SK-N-SH (cell line): ENCODE results near the gene FMOD. TPM values are rescaled to one million over a fixed set of nuclear protein-coding genes. Genes with fewer than 3 reads are reported as not detected.

Source experiments
- CTCF ChIA-PET: fragments of 300-600, 350-600 bp; formaldehyde crosslinking; extraction: SDS; loops from one replicate; lab custom pipeline; 2021; lab: Yijun Ruan, JAX
- POLR2A ChIA-PET: fragments of 350-600 bp; sonication (Branson Sonifier 250); formaldehyde crosslinking; extraction: SDS; loops from one replicate; lab custom pipeline; 2020; ENCODE audit warnings: antibody characterized with exemption, inconsistent platforms; lab: Yijun Ruan, JAX
- DNase-seq: peaks from one replicate; pipeline ENCODE4 v3.0.0; 2012
- H2AFZ ChIP-seq: fragments of 200-600 bp; sonication (generic); 2 replicates; pipeline ENCODE4 v1.8.1; 2016; ENCODE audit warnings: antibody characterized with exemption, mild to moderate bottlenecking, low read depth
- H3F3A ChIP-seq: fragments of 200-600 bp; sonication (generic); replicated peaks from 2 replicates; pipeline ENCODE3; 2016; ENCODE audit warnings: antibody characterized with exemption, mild to moderate bottlenecking; ENCODE audit not compliant: insufficient read depth
- H3K27ac ChIP-seq, 2 experiments: fragments of 200-500 bp in 1 of 2; fragments of 200-600 bp in 1 of 2; sonication (Bioruptor generic) in 1 of 2; sonication (generic), shearing (Covaris generic) in 1 of 2; 2 replicates each; pipeline versions ENCODE4 v1.5.1 to v1.6.1; 2014 to 2016; ENCODE audit warnings: low read depth in 2 of 2, inconsistent platforms in 1 of 2, low read length in 1 of 2, mild to moderate bottlenecking in 1 of 2, mixed read lengths in 1 of 2
- H3K27me3 ChIP-seq: fragments of 200-600 bp; sonication (generic), shearing (Covaris generic); 2 replicates; pipeline ENCODE4 v1.6.1; 2016; ENCODE audit warnings: mixed run types; ENCODE audit not compliant: insufficient read depth
- H3K36me3 ChIP-seq, 2 experiments: fragments of 200-500 bp in 1 of 2; fragments of 200-600 bp in 1 of 2; sonication (Bioruptor generic) in 1 of 2; sonication (generic) in 1 of 2; replicated peaks in 1 of 2; 2 replicates each; pipeline versions ENCODE3 to v1.5.1; 2014 to 2016; ENCODE audit warnings: low read length in 1 of 2, mild to moderate bottlenecking in 1 of 2; ENCODE audit not compliant: insufficient read depth in 2 of 2, control insufficient read depth in 1 of 2
- H3K4me1 ChIP-seq, 2 experiments: fragments of 200-500 bp in 1 of 2; fragments of 200-600 bp in 1 of 2; sonication (Bioruptor generic) in 1 of 2; sonication (generic), shearing (Covaris generic) in 1 of 2; 2 replicates each; pipeline versions ENCODE4 v1.5.1 to v1.6.1; 2014 to 2016; ENCODE audit warnings: low read depth in 1 of 2, low read length in 1 of 2, mixed run types in 1 of 2; ENCODE audit not compliant: insufficient read depth in 2 of 2, control insufficient read depth in 1 of 2
- H3K4me2 ChIP-seq: fragments of 200-600 bp; sonication (generic), shearing (Covaris generic); 2 replicates; pipeline ENCODE4 v1.6.1; 2017; ENCODE audit warnings: mixed run types
- H3K4me3 ChIP-seq, 2 experiments: fragments of 200-500 bp in 1 of 2; fragments of 200-600 bp in 1 of 2; sonication (Bioruptor generic) in 1 of 2; sonication (generic), shearing (Covaris generic) in 1 of 2; 2 replicates each; pipeline versions ENCODE4 v1.5.1 to v1.8.1; 2014 to 2016; ENCODE audit warnings: low read depth in 2 of 2, inconsistent platforms in 1 of 2, low read length in 1 of 2, mild to moderate bottlenecking in 1 of 2, mixed read lengths in 1 of 2, moderate library complexity in 1 of 2
- H3K79me2 ChIP-seq: fragments of 200-600 bp; sonication (generic); 2 replicates; pipeline ENCODE4 v1.8.1; 2017; ENCODE audit warnings: mild to moderate bottlenecking; ENCODE audit not compliant: insufficient read depth
- H3K9ac ChIP-seq: fragments of 200-600 bp; sonication (generic); 2 replicates; pipeline ENCODE4 v1.6.1; 2017; ENCODE audit warnings: mixed run types
- H3K9me2 ChIP-seq: fragments of 200-600 bp; sonication (generic); 2 replicates; pipeline ENCODE4 v1.6.1; 2017; ENCODE audit warnings: mixed run types
- H3K9me3 ChIP-seq: fragments of 200-600 bp; sonication (generic); 2 replicates; pipeline ENCODE4 v1.6.1; 2017; ENCODE audit warnings: mixed run types, mild to moderate bottlenecking, moderate library complexity
- H4K20me1 ChIP-seq: fragments of 200-600 bp; sonication (generic); 2 replicates; pipeline ENCODE4 v1.6.1; 2017; ENCODE audit warnings: mild to moderate bottlenecking, mixed run types; ENCODE audit not compliant: insufficient read depth
- ELF1 ChIP-seq: IDR thresholded peaks from 2 replicates; pipeline ENCODE4 v1.4.0; 2012
- FOSL2 ChIP-seq: IDR thresholded peaks from 2 replicates; pipeline ENCODE4 v1.4.0; 2012; ENCODE audit warnings: low read depth, mild to moderate bottlenecking, moderate library complexity, borderline replicate concordance
- FOXJ3 ChIP-seq: sonication (generic); formaldehyde crosslinking; IDR thresholded peaks from 2 replicates; pipeline ENCODE4 v1.5.1; 2020; ENCODE audit warnings: mild to moderate bottlenecking, missing genetic modification reagents
- GABPA ChIP-seq: IDR thresholded peaks from 2 replicates; pipeline ENCODE4 v1.4.0; 2012; ENCODE audit warnings: low read depth, mild to moderate bottlenecking
- IRF3 ChIP-seq: fragments of 150-350 bp; IDR thresholded peaks from 2 replicates; pipeline ENCODE4 v1.6.1; 2016; ENCODE audit warnings: mild to moderate bottlenecking, low read depth, low read length
- JUND ChIP-seq: IDR thresholded peaks from 2 replicates; pipeline ENCODE4 v1.4.0; 2012
- NFIC ChIP-seq: IDR thresholded peaks from 2 replicates; pipeline ENCODE4 v1.4.0; 2012; ENCODE audit warnings: borderline replicate concordance
- NRF1 ChIP-seq: IDR thresholded peaks from 2 replicates; pipeline ENCODE4 v1.6.1; 2012; ENCODE audit warnings: low read depth, mild to moderate bottlenecking, low read length
- POLR2AphosphoS5 ChIP-seq: IDR thresholded peaks from 2 replicates; pipeline ENCODE4 v1.6.1; 2012; ENCODE audit warnings: low read depth, low read length
- RCOR1 ChIP-seq: fragments of 150-350 bp; IDR thresholded peaks from 2 replicates; pipeline ENCODE4 v1.6.1; 2017; ENCODE audit warnings: antibody characterized with exemption, low read length
- RXRA ChIP-seq: IDR thresholded peaks from 2 replicates; pipeline ENCODE4 v1.4.0; 2012; ENCODE audit warnings: low read depth, mild to moderate bottlenecking, borderline replicate concordance
- SIN3A ChIP-seq: IDR thresholded peaks from 2 replicates; pipeline ENCODE4 v1.6.1; 2012; ENCODE audit warnings: low read depth, mild to moderate bottlenecking, low read length, moderate library complexity, borderline replicate concordance
- TAF1 ChIP-seq: IDR thresholded peaks from 2 replicates; pipeline ENCODE4 v1.6.1; 2012; ENCODE audit warnings: low read depth, mild to moderate bottlenecking, low read length, moderate library complexity, borderline replicate concordance
- TEAD4 ChIP-seq: IDR thresholded peaks from 2 replicates; pipeline ENCODE4 v1.4.0; 2012; ENCODE audit warnings: mild to moderate bottlenecking, borderline replicate concordance; ENCODE audit not compliant: insufficient read depth
- ZBTB33 ChIP-seq: IDR thresholded peaks from 2 replicates; pipeline ENCODE4 v1.4.0; 2012; ENCODE audit warnings: low read depth, borderline replicate concordance
- WGBS: methylation state at CpG from one replicate; pipeline ENCODE4 v1.1.6; 2017; ENCODE audit warnings: low lambda C conversion rate; 5-methylcytosine and 5-hydroxymethylcytosine counted together
- polyA plus RNA-seq, 3 experiments: library from polyadenylated mRNA; depleted of rRNA; stranded (reverse); fragments of >200 nt; gene quantifications; 2 replicates each; pipeline ENCODE4 v1.2.3, GENCODE V29; 2012
- TF ChIP-seq, protein P1 (sequence below): fragments of 200-600 bp; sonication (generic); IDR thresholded peaks from 2 replicates; pipeline ENCODE4 v1.6.1; 2017; ENCODE audit warnings: antibody characterized with exemption, mild to moderate bottlenecking, moderate library complexity
- TF ChIP-seq, protein P2 (sequence below): IDR thresholded peaks from 2 replicates; pipeline ENCODE4 v1.4.0; 2012; ENCODE audit warnings: low read depth
- TF ChIP-seq, protein P3 (sequence below): IDR thresholded peaks from 2 replicates; pipeline ENCODE4 v1.4.0; 2012; ENCODE audit warnings: low read depth, borderline replicate concordance

FMOD gene
- polyA plus RNA-seq, 1 of the 3 experiments (the other 2 are of a cell fraction), result not detected

- TF ChIP-seq RCOR1, result no peak
- TF ChIP-seq, protein P1, sequence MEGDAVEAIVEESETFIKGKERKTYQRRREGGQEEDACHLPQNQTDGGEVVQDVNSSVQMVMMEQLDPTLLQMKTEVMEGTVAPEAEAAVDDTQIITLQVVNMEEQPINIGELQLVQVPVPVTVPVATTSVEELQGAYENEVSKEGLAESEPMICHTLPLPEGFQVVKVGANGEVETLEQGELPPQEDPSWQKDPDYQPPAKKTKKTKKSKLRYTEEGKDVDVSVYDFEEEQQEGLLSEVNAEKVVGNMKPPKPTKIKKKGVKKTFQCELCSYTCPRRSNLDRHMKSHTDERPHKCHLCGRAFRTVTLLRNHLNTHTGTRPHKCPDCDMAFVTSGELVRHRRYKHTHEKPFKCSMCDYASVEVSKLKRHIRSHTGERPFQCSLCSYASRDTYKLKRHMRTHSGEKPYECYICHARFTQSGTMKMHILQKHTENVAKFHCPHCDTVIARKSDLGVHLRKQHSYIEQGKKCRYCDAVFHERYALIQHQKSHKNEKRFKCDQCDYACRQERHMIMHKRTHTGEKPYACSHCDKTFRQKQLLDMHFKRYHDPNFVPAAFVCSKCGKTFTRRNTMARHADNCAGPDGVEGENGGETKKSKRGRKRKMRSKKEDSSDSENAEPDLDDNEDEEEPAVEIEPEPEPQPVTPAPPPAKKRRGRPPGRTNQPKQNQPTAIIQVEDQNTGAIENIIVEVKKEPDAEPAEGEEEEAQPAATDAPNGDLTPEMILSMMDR, result no peak
- TF ChIP-seq NFIC, result no peak
Measured at GRCh38 chr1:203379825-203380224, 28.9 kb upstream of the FMOD start (continued).

GRCh38 chr1:203378556-203379245 is 27.8 kb upstream of the FMOD start:
- Histone ChIP-seq H3F3A (no peaks in the 10 kb centered on the region), H3K4me3 (no peak overlapping the region), H3K27me3 (peaks cover 28% of the 10 kb centered on the region), H2AFZ (no peak overlapping the region), H3K9me3 (no peaks in the 10 kb centered on the region), H3K27ac (no peak overlapping the region), H3K9ac (no peak overlapping the region), H3K9me2 (no peaks in the 10 kb centered on the region), H3K36me3 (no peaks in the 10 kb centered on the region), H4K20me1 (no peaks in the 10 kb centered on the region), H3K4me1 (peaks cover 0 to 6% of the 10 kb centered on the region in 2 experiments; a peak in 1 of 4 replicates), H3K79me2 (no peaks in the 10 kb centered on the region), H3K4me2 (no peak overlapping the region)
- 51% methylated on average over 8 of the region's 8 CpGs for WGBS
- ChIA-PET CTCF (interaction anchor here (1.1 to 2.1 kb wide), 3 partner anchors 9 to 110 kb away, joined by 3 to 10 read pairs (median 5); no protein-coding TSS in a partner anchor), POLR2A (no interaction called here)
- no peak for TF ChIP-seq FOXJ3 (CRISPR knock-in tag)
- TF ChIP-seq RCOR1, result no peak
- no peak for TF ChIP-seq TEAD4
- no peak for TF ChIP-seq NRF1
- TF ChIP-seq, protein P2, sequence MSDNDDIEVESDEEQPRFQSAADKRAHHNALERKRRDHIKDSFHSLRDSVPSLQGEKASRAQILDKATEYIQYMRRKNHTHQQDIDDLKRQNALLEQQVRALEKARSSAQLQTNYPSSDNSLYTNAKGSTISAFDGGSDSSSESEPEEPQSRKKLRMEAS, result no peak
- no peak for TF ChIP-seq RXRA
- TF ChIP-seq, protein P3, sequence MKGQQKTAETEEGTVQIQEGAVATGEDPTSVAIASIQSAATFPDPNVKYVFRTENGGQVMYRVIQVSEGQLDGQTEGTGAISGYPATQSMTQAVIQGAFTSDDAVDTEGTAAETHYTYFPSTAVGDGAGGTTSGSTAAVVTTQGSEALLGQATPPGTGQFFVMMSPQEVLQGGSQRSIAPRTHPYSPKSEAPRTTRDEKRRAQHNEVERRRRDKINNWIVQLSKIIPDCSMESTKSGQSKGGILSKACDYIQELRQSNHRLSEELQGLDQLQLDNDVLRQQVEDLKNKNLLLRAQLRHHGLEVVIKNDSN, result no peak
- no peak for DNase-seq

DNA sequence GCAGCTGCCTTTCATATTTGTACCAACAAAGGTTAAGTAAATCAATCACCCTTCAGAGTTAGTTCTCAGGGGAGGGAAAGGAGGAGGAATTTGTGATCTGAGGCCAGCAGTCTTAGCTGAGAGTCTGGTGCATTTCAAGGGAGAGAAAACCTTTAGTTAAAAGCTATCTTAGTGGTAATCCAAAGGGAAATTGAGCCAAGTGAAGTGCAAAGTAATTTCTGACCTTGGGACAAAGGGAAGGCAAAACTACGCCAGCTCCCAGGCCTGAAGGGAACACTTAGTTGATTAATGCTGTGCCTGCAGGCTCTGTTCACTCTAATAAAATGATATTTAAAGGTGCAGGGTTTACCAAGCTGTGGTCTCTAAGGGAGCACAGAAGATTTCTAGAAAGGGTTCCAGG is 23.1 kb upstream of the FMOD start:
- CTCF ChIA-PET, result interaction anchor here (0.9 to 1.8 kb wide), 3 partner anchors 31 to 327 kb away, joined by 3 to 4 read pairs (median 3); no protein-coding TSS in a partner anchor
- Histone ChIP-seq H3K9me2 (no peaks in the 10 kb centered on the region), H3F3A (no peaks in the 10 kb centered on the region), H3K79me2 (no peaks in the 10 kb centered on the region), H3K4me1 (peaks cover 0 to 2% of the 10 kb centered on the region in 2 experiments; a peak in 1 of 4 replicates), H3K9me3 (no peaks in the 10 kb centered on the region), H3K4me2 (no peak overlapping the region), H4K20me1 (no peaks in the 10 kb centered on the region), H3K9ac (no peak overlapping the region), H3K27ac (no peak overlapping the region), H3K4me3 (no peak overlapping the region), H3K27me3 (peaks cover 9% of the 10 kb centered on the region), H3K36me3 (no peaks in the 10 kb centered on the region), H2AFZ (no peak overlapping the region)
- POLR2A ChIA-PET, result no interaction called here
- DNase-seq, result no peak
- 67% methylated on average over 1 of the region's 1 CpG for WGBS
- no peak for TF ChIP-seq RCOR1
- no peak for TF ChIP-seq TAF1
- TF ChIP-seq IRF3, result no peak
- no peak for TF ChIP-seq GABPA
- no peak for TF ChIP-seq FOSL2
- no peak for TF ChIP-seq TEAD4
- TF ChIP-seq POLR2AphosphoS5, result no peak
- TF ChIP-seq, protein P2, result no peak
- no peak for TF ChIP-seq ZBTB33
- no peak for TF ChIP-seq ELF1
- TF ChIP-seq JUND, result no peak
- no peak for TF ChIP-seq SIN3A
